ENCODE data around the gene BASP1. TPM values are rescaled to one million over a fixed set of nuclear protein-coding genes. Genes with fewer than 3 reads are reported as not detected.

Gene BASP1
- polyA plus RNA-seq, 1 donor, result 26.3 TPM

DNA sequence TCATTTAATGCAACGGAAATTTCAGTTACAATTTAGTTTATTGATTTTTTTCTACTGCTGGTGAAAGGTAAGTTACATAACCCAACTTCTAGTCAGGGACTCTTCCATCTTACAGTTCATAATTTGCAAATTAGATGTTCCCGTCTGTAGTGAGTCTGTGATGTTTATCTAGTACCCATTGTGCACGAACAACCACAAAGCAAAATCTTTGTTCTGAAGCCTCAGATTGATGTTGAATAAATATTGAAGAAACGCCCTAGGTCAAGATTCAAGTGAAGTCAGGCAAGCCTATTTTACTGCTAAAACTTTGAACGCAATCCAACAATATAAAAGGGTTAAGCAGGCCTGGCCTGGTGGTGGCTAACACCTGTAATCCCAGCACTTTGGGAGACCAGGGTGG lies 43.1 kb downstream of the BASP1 start:
- Histone ChIP-seq H3K36me3 (ENCODE audit: control insufficient read depth, insufficient read depth, low read length) (no peaks in the 10 kb centered on the region), H3K27me3 (ENCODE audit: control insufficient read depth, insufficient read depth, low read length) (no peaks in the 10 kb centered on the region), H3K4me1 (ENCODE audit: control insufficient read depth, insufficient read depth, low read length) (no peaks in the 10 kb centered on the region), H3K9me3 (ENCODE audit: control insufficient read depth, low read depth, low read length) (no peaks in the 10 kb centered on the region), H3K4me3 (ENCODE audit: low read length) (no peak overlapping the region), H3K27ac (ENCODE audit: low read length) (no peak overlapping the region)
- no CpG with 5 or more reads among the region's 5 CpGs for WGBS (ENCODE audit: insufficient coverage, low lambda C conversion rate)
- DNase-seq, result no peak

DNA sequence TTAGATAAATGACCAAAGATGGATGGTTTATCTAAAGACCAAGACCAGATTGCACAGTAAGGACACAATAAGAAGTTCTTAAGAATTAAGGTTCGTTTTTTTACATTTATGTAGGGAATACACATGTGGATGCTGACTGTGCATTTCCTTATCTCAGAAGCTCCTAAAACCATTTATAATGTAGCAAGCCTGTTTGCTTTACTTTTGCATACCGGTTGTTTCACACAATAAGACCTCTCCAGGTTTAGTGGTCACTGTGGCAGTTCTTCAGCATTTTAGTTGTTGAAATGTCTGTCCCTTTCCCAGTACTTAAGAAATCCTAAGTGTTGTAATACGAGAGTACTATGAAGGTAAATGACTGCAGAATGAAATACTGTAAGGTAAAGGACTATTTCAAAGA lies 43.6 kb downstream of the BASP1 start:
- H3K4me1 ChIP-seq (ENCODE audit: control insufficient read depth, insufficient read depth, low read length), result no peaks in the 10 kb centered on the region
- H3K4me3 ChIP-seq (ENCODE audit: low read length), result no peak overlapping the region
- H3K9me3 ChIP-seq (ENCODE audit: control insufficient read depth, low read depth, low read length), result no peaks in the 10 kb centered on the region
- no peak for DNase-seq
- H3K36me3 ChIP-seq (ENCODE audit: control insufficient read depth, insufficient read depth, low read length), result no peaks in the 10 kb centered on the region
- 100% methylated on average over 2 of the region's 3 CpGs for WGBS (ENCODE audit: insufficient coverage, low lambda C conversion rate)
- H3K27ac ChIP-seq (ENCODE audit: low read length), result no peak overlapping the region
- no peaks in the 10 kb centered on the region for H3K27me3 ChIP-seq (ENCODE audit: control insufficient read depth, insufficient read depth, low read length)

DNA sequence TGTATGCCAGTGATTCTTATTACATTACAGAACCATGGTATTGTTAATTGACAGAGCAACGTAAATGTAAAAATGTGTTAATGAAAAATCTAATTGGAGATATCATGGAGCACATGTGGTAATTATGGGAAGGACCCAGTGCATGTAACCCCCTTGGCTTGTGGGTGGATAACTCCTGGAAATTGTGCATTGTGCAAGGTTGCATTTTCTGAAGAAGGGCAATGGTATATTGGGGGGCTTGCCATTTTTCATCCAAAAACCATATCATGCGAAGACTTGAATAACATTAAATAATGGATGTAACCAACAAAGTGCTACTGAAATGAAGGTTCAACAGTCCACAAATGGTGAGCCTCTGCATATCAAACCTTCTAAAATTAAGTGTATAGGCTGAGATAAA lies 47.6 kb downstream of the BASP1 start:
- DNase-seq, result no peak
- Histone ChIP-seq H3K27ac (ENCODE audit: low read length) (no peak overlapping the region), H3K9me3 (ENCODE audit: control insufficient read depth, low read depth, low read length) (no peaks in the 10 kb centered on the region), H3K36me3 (ENCODE audit: control insufficient read depth, insufficient read depth, low read length) (no peaks in the 10 kb centered on the region), H3K27me3 (ENCODE audit: control insufficient read depth, insufficient read depth, low read length) (no peaks in the 10 kb centered on the region), H3K4me3 (ENCODE audit: low read length) (no peak overlapping the region), H3K4me1 (ENCODE audit: control insufficient read depth, insufficient read depth, low read length) (no peaks in the 10 kb centered on the region)
- WGBS (ENCODE audit: insufficient coverage, low lambda C conversion rate), result 100% methylated on average over 1 of the region's 2 CpGs

DNA sequence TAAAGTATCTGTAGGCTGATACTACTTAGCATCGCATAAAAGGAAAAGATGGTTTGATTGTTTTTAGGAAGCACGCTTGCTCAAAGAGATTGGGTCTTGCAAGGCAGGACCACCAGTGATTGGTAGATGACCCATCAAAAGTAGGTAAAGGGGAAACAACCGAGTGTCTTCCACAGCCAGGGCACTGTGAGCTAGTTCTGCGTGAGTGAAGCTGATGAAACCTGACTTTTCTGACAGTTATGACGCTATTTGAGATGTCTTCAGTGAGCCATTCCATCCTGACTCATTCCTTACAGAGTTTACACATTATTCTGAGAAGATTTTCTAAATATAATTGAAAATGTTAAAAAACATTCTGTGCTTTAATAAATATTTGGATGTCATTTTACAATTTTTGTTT lies 49.7 kb downstream of the BASP1 start:
- DNase-seq, result no peak
- WGBS (ENCODE audit: insufficient coverage, low lambda C conversion rate), result 100% methylated on average over 2 of the region's 5 CpGs
- no peaks in the 10 kb centered on the region for H3K9me3 ChIP-seq (ENCODE audit: control insufficient read depth, low read depth, low read length)
- no peak overlapping the region for H3K27ac ChIP-seq (ENCODE audit: low read length)
- H3K4me3 ChIP-seq (ENCODE audit: low read length), result no peak overlapping the region
- H3K27me3 ChIP-seq (ENCODE audit: control insufficient read depth, insufficient read depth, low read length), result no peaks in the 10 kb centered on the region
- H3K4me1 ChIP-seq (ENCODE audit: control insufficient read depth, insufficient read depth, low read length), result no peaks in the 10 kb centered on the region
- no peaks in the 10 kb centered on the region for H3K36me3 ChIP-seq (ENCODE audit: control insufficient read depth, insufficient read depth, low read length)

DNA sequence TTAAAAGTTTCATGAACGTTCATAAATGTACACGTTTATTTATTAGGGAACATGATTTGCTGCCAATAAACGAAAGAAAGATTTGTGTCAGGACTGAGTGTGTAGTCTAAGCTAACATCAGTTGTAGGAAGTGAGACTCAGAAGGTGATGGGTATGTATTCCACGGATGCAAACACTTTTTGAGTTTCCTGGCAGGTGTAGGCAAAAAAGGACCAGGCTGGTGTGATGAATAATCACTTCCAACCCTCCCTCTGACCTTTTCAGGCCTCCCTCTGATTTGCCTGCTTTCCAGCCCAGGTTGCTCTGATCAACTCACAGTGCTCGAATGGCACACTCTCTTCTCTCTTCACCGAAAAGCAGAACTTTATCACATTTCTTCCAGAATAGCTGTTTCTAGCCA lies 51.8 kb downstream of the BASP1 start:
- Histone ChIP-seq H3K4me3 (ENCODE audit: low read length) (no peak overlapping the region), H3K27me3 (ENCODE audit: control insufficient read depth, insufficient read depth, low read length) (no peaks in the 10 kb centered on the region), H3K27ac (ENCODE audit: low read length) (no peak overlapping the region), H3K9me3 (ENCODE audit: control insufficient read depth, low read depth, low read length) (no peaks in the 10 kb centered on the region), H3K4me1 (ENCODE audit: control insufficient read depth, insufficient read depth, low read length) (no peaks in the 10 kb centered on the region), H3K36me3 (ENCODE audit: control insufficient read depth, insufficient read depth, low read length) (no peaks in the 10 kb centered on the region)
- DNase-seq, result no peak
- WGBS (ENCODE audit: insufficient coverage, low lambda C conversion rate), result 92% methylated on average over 2 of the region's 6 CpGs

DNA sequence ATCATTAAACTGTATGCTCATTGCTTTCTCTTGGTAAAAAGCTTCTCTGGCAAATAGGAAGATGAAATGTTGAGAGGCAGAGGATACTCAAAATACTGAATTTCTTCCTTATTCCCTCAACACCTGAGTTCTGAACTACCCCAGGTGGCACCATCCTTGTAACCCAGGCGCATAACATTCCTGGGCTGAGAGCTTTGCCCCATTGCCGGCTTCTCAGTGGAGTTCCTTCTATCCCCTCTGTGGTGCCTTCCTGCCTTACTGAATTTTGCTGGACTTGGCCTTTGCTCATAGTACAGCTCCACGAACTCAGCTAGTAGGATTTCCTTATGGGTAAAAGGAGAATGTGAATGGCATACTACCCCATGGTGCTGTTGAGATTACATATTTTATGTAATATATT lies 54.7 kb downstream of the BASP1 start:
- no CpG with 5 or more reads among the region's 3 CpGs for WGBS (ENCODE audit: insufficient coverage, low lambda C conversion rate)
- Histone ChIP-seq H3K36me3 (ENCODE audit: control insufficient read depth, insufficient read depth, low read length) (no peaks in the 10 kb centered on the region), H3K27me3 (ENCODE audit: control insufficient read depth, insufficient read depth, low read length) (no peaks in the 10 kb centered on the region), H3K4me3 (ENCODE audit: low read length) (no peak overlapping the region), H3K9me3 (ENCODE audit: control insufficient read depth, low read depth, low read length) (no peaks in the 10 kb centered on the region), H3K4me1 (ENCODE audit: control insufficient read depth, insufficient read depth, low read length) (no peaks in the 10 kb centered on the region), H3K27ac (ENCODE audit: low read length) (no peak overlapping the region)
- no peak for DNase-seq

DNA sequence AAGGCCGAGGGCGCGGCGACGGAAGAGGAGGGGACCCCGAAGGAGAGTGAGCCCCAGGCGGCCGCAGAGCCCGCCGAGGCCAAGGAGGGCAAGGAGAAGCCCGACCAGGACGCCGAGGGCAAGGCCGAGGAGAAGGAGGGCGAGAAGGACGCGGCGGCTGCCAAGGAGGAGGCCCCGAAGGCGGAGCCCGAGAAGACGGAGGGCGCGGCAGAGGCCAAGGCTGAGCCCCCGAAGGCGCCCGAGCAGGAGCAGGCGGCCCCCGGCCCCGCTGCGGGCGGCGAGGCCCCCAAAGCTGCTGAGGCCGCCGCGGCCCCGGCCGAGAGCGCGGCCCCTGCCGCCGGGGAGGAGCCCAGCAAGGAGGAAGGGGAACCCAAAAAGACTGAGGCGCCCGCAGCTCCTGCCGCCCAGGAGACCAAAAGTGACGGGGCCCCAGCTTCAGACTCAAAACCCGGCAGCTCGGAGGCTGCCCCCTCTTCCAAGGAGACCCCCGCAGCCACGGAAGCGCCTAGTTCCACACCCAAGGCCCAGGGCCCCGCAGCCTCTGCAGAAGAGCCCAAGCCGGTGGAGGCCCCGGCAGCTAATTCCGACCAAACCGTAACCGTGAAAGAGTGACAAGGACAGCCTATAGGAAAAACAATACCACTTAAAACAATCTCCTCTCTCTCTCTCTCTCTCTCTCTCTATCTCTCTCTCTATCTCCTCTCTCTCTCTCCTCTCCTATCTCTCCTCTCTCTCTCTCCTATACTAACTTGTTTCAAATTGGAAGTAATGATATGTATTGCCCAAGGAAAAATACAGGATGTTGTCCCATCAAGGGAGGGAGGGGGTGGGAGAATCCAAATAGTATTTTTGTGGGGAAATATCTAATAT lies 58.1 kb downstream of the BASP1 start:
- Histone ChIP-seq H3K4me3 (ENCODE audit: low read length) (no peak overlapping the region), H3K9me3 (ENCODE audit: control insufficient read depth, low read depth, low read length) (no peaks in the 10 kb centered on the region), H3K27ac (ENCODE audit: low read length) (no peak overlapping the region), H3K4me1 (ENCODE audit: control insufficient read depth, insufficient read depth, low read length) (no peaks in the 10 kb centered on the region), H3K36me3 (ENCODE audit: control insufficient read depth, insufficient read depth, low read length) (no peaks in the 10 kb centered on the region), H3K27me3 (ENCODE audit: control insufficient read depth, insufficient read depth, low read length) (no peaks in the 10 kb centered on the region)
- 95% methylated on average over 9 of the region's 57 CpGs for WGBS (ENCODE audit: insufficient coverage, low lambda C conversion rate)
- DNase-seq, result no peak

DNA sequence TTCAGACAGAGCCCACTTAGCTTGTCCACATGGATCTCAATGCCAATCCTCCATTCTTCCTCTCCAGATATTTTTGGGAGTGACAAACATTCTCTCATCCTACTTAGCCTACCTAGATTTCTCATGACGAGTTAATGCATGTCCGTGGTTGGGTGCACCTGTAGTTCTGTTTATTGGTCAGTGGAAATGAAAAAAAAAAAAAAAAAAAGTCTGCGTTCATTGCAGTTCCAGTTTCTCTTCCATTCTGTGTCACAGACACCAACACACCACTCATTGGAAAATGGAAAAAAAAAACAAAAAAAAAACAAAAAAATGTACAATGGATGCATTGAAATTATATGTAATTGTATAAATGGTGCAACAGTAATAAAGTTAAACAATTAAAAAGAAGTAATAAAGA lies 59.0 kb downstream of the BASP1 start:
- 100% methylated on average over 2 of the region's 3 CpGs for WGBS (ENCODE audit: insufficient coverage, low lambda C conversion rate)
- Histone ChIP-seq H3K27me3 (ENCODE audit: control insufficient read depth, insufficient read depth, low read length) (no peaks in the 10 kb centered on the region), H3K36me3 (ENCODE audit: control insufficient read depth, insufficient read depth, low read length) (no peaks in the 10 kb centered on the region), H3K4me1 (ENCODE audit: control insufficient read depth, insufficient read depth, low read length) (no peaks in the 10 kb centered on the region), H3K9me3 (ENCODE audit: control insufficient read depth, low read depth, low read length) (no peaks in the 10 kb centered on the region), H3K4me3 (ENCODE audit: low read length) (no peak overlapping the region), H3K27ac (ENCODE audit: low read length) (no peak overlapping the region)
- DNase-seq, result no peak

DNA sequence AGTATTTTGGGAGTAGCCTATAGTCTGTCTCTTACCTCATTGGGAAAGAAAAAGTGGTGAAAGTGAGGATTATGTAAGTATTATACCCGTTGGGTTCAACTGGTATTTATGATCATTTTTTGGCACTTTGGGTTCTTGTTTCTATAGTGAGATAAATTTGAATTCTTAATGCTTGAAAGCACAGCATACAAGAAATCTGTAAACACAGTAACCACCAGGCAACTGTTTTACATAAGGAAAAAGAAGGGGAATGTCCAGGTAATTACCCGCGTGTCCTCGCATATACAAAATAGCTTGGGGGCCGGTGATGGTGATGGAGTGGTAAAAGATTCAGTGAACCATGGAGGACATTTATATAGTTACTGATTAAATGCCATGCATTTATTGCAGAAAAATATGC lies 60.5 kb downstream of the BASP1 start:
- no peaks in the 10 kb centered on the region for H3K27me3 ChIP-seq (ENCODE audit: control insufficient read depth, insufficient read depth, low read length)
- no peak for DNase-seq
- H3K9me3 ChIP-seq (ENCODE audit: control insufficient read depth, low read depth, low read length), result no peaks in the 10 kb centered on the region
- H3K4me1 ChIP-seq (ENCODE audit: control insufficient read depth, insufficient read depth, low read length), result no peaks in the 10 kb centered on the region
- WGBS (ENCODE audit: insufficient coverage, low lambda C conversion rate), result 95% methylated on average over 4 of the region's 5 CpGs
- H3K36me3 ChIP-seq (ENCODE audit: control insufficient read depth, insufficient read depth, low read length), result no peaks in the 10 kb centered on the region
- no peak overlapping the region for H3K27ac ChIP-seq (ENCODE audit: low read length)
- no peak overlapping the region for H3K4me3 ChIP-seq (ENCODE audit: low read length)

DNA sequence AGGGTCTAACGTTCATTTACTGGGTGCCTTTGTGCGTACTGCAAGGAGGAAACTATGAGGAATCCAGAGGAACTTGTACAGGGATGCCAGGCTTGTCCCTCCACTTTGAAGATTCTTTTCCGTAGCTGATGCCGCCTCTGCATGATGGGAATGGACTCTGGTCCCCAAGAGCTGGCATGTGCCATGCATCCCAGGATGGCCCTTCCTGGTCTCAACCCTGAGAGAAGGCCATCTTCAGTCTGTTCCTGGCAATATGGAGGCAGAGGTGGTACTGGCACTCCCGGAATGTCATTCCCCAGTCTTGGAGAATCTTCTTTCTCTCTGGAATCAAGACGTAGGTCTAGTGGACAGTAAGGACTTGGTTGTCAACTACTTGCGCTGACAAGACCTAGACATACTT lies 61.5 kb downstream of the BASP1 start:
- Histone ChIP-seq H3K27me3 (ENCODE audit: control insufficient read depth, insufficient read depth, low read length) (no peaks in the 10 kb centered on the region), H3K9me3 (ENCODE audit: control insufficient read depth, low read depth, low read length) (no peaks in the 10 kb centered on the region), H3K36me3 (ENCODE audit: control insufficient read depth, insufficient read depth, low read length) (no peaks in the 10 kb centered on the region), H3K4me3 (ENCODE audit: low read length) (no peak overlapping the region), H3K4me1 (ENCODE audit: control insufficient read depth, insufficient read depth, low read length) (no peaks in the 10 kb centered on the region), H3K27ac (ENCODE audit: low read length) (no peak overlapping the region)
- no peak for DNase-seq
- no CpG with 5 or more reads among the region's 7 CpGs for WGBS (ENCODE audit: insufficient coverage, low lambda C conversion rate)

DNA sequence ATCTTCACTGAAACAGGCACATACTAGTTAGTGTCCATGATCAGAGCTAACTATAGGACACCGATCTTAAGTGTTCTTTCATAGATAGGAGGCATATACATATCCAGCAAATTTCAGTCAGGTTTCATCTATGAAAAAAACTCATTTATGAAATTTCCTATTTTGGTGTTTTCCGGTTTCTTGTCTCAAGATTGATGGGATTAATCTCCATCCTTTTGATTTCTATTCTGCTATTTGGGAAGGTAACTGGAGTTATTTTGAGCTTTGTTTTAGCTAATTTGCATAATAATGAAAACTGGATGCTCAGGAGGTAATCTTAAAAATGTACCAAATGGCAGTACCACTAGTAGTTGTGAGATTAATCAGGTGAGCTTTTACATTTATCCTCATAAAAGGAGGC lies 62.1 kb downstream of the BASP1 start:
- Histone ChIP-seq H3K4me3 (ENCODE audit: low read length) (no peak overlapping the region), H3K4me1 (ENCODE audit: control insufficient read depth, insufficient read depth, low read length) (no peaks in the 10 kb centered on the region), H3K27ac (ENCODE audit: low read length) (no peak overlapping the region), H3K27me3 (ENCODE audit: control insufficient read depth, insufficient read depth, low read length) (no peaks in the 10 kb centered on the region), H3K9me3 (ENCODE audit: control insufficient read depth, low read depth, low read length) (no peaks in the 10 kb centered on the region), H3K36me3 (ENCODE audit: control insufficient read depth, insufficient read depth, low read length) (no peaks in the 10 kb centered on the region)
- DNase-seq, result no peak
- 100% methylated on average over 1 of the region's 2 CpGs for WGBS (ENCODE audit: insufficient coverage, low lambda C conversion rate)
